22Rv1 (cell line): ENCODE measurements around the gene WDR77.

ENCODE experiments used
- H3K27ac ChIP-seq: fragments of 450-650 bp; 2 replicates; pipeline ENCODE4 v1.5.1; 2017
- CTCF ChIP-seq: fragments of 450-650 bp; IDR thresholded peaks from 2 replicates; pipeline ENCODE4 v1.5.1; 2017; ENCODE audit warnings: mild to moderate bottlenecking
- ZFX ChIP-seq: fragments of 450-650 bp; IDR thresholded peaks from 2 replicates; pipeline ENCODE4 v1.6.1; 2017; ENCODE audit warnings: antibody characterized with exemption, borderline replicate concordance

The WDR77 gene

GRCh38 chr1:111417755-111418154 is 31.3 kb downstream of the WDR77 start:
- no peak overlapping the region for H3K27ac ChIP-seq
- no peak for TF ChIP-seq ZFX
- TF ChIP-seq CTCF = no peak

GRCh38 chr1:111415461-111415860 is 33.6 kb downstream of the WDR77 start:
- no peak overlapping the region for H3K27ac ChIP-seq
- no peak for TF ChIP-seq ZFX

GRCh38 chr1:111414756-111415155 is 34.3 kb downstream of the WDR77 start:
- TF ChIP-seq CTCF (no peak), ZFX (no peak)
- H3K27ac ChIP-seq = no peak overlapping the region

GRCh38 chr1:111412839-111413238 is 36.2 kb downstream of the WDR77 start:
- no peak overlapping the region for H3K27ac ChIP-seq
- no peak for TF ChIP-seq CTCF
- TF ChIP-seq ZFX = no peak

GRCh38 chr1:111407301-111407700 is 41.8 kb downstream of the WDR77 start:
- TF ChIP-seq CTCF = no peak
- no peak for TF ChIP-seq ZFX
- H3K27ac ChIP-seq = no peak overlapping the region

- H3K27ac ChIP-seq = no peak overlapping the region
- TF ChIP-seq ZFX (no peak), CTCF (no peak)
Observed at GRCh38 chr1:111406321-111406768, 42.7 kb downstream of the WDR77 start.

- no peak overlapping the region for H3K27ac ChIP-seq
- no peak for TF ChIP-seq ZFX
- no peak for TF ChIP-seq CTCF
Observed at GRCh38 chr1:111404588-111404987, 44.5 kb downstream of the WDR77 start.

GRCh38 chr1:111402083-111402482 is 47.0 kb downstream of the WDR77 start:
- no peak for TF ChIP-seq CTCF
- no peak for TF ChIP-seq ZFX

More at GRCh38 chr1:111402083-111402482, 47.0 kb downstream of the WDR77 start:
- no peak overlapping the region for H3K27ac ChIP-seq
